Measurements from ENCODE around the gene KCTD16.

The KCTD16 gene

DNA sequence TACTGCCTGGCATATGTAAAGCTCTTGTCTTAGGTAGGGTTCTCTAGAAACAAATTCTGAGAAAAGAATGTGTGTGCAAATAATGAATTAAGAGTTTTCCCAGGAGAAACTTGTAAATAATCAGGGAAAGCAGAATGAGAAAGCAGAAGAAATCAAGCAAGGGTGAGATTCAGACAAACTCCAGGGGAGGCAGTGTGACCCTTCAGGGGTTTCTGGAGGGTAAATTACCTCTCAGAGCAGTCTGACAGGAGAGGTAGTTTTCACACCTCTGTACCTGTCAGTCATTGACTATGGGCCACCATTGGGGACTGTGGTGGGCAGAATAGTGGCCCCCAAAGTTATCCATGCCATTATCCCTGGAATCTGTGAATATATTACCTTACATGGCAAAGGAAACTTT lies 124.6 kb downstream of the KCTD16 start:
- no peak for DNase-seq

DNA sequence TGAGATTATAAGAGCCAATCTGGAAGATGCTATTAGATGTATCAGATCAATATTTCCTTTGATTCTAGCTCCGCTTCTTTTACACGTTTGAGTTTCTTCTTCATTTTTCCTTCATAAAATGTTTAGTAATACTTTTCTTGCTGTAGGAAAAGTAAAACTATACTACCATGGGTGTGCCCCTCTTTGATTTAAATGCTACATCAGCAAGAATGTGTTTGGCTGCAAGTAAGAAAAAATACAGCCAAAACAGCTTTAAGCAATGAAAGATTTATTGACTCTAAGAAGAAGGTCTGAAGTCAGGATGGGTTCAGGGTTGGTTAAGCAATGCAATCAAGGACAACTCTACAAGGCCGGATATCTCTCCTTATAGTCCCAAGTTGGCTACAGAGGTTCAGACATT lies 126.4 kb downstream of the KCTD16 start:
- no peak for DNase-seq

DNA sequence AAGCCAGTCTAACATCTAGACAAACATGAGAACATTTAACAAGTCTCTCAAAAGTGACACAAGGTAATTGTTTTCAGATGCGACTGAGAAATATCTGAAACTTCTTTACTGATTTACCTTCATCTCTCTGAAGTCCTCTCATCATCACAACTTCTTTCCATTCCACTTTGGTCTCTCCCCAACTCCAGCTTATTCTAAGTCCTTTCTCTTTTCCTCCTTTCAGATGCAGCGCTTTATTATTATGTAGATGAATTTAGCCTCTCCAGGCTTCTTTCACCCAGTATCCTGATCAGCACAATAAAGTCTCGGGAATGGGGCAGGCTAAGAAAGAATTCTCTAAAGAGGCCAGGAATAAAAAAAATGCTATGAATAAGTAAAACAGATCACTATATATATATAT lies 128.0 kb downstream of the KCTD16 start:
- DNase-seq = no peak

DNA sequence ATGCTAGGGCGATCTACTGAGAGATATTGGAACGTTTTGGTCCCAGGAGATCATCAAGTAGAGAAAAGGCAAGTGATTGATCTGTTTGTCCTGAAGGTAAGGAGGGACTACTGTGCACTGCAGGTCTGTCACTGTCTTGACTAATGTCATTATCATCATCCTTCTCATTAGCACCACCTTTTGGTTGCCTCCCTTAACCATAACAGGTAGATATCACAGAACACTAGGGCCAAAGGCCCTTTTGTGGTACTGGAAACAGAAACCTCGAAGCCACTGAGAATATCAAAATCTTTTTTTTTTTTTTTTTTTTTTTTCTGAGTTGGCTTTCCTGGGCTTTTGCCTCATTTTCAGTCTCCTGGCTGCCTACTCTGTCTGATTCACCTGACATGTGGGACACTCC lies 134.0 kb downstream of the KCTD16 start:
- DNase-seq = no peak

DNA sequence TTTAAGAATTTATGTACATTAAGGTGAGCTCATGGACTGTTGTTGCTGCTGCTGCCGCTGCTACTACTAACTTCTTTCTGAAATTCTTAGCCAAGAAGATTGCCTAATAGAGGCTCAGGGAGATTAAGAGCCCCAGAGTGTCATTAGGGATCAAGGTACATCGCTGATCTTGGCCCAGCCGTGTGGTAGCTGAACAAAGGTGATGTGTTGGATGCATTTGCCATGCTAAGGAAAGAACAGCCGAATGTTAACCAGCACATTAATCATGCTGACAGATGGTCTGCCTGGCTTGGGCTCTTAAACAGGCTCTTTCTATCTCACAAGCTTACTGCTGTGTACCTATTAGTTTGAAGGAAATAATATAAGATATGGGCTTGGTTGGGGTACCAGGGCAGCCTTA lies 137.1 kb downstream of the KCTD16 start:
- no peak for DNase-seq

DNA sequence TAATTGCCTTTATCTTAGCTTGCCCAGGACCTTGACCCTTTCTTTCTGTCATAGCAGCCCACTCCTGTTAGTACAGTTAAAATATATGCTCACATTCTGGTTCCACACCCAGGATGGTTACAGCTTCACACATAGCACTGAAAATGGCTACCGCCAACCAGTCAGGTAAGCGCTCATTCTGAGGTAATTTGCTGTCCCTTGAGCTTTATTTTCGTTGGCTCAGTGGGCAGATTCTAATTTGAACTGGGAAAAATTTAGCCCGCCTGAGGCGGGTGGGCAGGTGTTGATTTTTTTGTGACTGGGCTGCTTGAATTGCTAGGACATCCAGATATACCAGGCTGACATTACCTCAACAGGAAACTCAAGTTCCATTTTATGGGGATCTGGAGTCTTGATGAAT lies 137.5 kb downstream of the KCTD16 start:
- no peak for DNase-seq

DNA sequence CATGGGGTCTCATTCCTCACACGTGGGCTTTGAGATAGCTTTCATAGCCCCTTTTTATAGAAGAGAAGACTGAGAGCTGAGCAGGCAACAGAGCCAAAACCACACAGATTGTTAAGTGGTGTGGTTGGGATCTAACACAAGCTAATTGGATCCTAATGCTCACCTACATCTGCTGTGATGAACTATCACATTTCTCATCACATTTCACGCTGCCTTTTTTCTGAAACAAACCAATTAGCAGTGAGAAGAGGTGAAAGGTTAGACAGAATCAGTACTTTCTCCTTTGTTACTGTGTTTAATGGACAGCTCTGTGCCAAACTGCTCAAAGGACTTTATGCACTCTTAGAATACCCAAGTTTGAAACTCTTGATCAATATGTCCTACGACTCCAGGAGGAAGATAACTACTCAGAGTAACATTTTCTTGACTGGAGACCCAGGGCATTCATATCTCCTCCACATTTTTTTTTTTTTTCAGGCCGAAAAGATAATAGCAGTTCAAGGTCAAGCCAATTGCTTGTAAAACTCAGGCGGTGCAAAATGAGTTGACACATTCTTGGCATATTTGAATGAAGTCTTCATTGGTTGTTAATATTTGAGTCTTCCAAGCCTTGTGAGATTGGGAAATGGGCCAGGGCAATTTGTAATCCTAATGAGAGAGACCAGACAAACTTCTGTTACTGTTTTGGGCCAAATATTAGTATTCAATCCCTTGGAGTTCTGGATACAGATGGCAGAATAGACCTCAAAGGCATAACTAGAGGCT lies 138.4 kb downstream of the KCTD16 start:
- no peak for DNase-seq

DNA sequence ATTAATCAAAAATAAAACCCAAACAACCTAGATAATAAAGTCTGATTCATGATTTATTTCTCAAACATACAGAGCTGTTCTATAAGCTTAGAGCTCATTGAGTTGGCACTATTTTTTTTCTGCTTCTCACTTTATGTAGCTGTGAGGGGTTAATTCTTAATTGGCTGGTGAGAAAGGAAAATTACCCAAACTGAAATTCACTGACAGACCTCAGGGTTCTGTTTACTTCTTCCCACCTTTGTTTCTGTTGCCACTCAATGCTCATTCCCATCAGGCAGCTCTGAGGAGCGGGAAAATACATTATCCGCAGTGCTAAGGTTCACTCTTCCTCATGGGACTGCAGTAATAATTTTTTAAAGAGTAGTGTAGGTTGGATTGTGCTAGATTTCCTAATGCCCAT lies 139.9 kb downstream of the KCTD16 start:
- no peak for DNase-seq

DNA sequence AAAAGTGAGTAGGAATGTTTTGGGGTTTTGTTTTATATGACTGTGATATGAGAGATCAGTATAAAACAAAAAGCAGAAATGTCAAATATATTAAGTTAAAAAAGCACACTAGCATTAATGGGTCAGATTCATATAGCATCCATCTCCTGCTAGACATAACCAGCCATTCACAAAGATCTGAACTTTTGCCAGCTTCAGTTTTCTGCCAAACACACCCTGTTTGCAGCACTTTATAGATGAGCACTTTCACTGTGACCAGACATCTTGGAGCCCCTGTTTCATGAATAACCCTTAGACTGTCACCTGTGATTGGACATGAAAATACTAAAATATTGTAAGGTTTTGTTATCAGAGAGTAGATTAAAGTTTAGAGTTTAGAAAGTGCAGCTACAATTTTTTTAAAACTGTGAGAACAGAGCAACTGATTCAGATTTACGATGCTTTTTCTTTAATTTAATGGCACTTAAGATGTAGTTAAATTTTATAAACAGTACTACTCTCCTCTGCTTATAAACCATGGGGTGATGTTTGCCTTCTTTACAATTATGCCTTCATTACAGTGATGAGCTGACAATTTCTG lies 142.6 kb downstream of the KCTD16 start:
- DNase-seq = no peak

DNA sequence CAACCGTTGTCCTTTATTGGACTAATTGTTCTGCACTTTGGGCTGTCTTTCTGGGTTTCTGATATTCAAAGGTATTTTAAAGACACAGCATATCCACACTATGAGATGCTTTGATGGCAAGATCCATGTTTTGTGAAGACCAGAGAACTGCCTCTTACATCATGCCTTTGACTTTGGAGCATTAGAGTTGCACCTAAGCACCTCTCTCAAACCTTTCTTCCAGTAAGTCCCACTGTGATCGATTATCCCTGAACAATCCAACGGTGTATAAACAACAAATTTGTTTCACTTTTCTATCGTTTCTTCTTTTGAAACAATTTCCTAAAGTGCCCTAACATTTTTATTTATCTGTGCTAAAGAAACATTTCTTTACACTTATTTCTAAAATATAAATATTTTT lies 144.4 kb downstream of the KCTD16 start:
- no peak for DNase-seq

DNA sequence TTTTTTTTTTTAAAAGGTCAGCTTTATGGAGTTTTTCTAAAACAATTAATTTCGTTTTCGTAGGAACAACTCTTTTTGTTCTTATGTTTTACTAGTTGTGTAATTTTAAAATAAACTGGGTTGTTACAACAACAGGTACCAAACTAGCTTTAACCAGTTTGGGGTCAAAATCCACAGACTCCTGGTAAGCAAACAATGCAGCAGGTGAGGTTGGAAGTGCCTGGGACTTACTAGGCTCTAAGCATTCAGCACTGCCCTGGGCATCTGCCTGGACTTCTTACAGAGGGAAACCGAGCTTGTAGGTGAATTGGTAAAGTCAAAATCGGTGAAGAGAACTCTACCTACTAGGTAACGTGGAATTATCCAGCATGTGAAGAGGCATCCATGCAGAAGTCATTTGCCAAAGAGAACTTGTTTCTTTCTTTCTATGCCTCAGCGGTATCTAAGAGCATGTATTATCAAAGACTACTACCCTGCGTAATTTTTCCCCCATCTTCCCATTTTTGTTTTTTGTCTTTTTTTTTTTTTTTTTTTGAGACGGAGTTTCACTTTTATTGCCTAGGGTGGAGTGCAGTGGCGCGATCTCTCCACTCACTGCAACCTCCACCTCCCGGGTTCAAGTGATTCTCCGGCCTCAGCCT lies 145.4 kb downstream of the KCTD16 start:
- no peak for DNase-seq

DNA sequence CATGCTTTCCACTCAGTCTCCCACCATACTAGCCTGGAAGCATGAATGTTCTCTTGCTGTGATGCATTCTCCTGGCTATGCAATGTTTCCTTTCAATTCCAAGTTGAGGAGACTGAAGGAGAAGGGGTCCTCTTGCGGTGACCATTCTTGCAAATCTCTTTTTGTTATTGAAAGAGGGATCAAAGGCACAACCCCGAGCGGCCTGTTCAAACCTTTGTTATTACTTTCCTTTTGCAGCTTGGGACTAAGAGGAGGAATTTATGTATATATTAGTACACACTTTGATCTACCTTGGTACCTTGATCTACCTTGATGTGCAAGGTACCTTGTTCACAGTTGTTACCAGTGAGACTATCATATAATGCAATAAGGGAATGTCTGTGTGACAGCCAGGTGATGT lies 147.3 kb downstream of the KCTD16 start:
- no peak for DNase-seq

DNA sequence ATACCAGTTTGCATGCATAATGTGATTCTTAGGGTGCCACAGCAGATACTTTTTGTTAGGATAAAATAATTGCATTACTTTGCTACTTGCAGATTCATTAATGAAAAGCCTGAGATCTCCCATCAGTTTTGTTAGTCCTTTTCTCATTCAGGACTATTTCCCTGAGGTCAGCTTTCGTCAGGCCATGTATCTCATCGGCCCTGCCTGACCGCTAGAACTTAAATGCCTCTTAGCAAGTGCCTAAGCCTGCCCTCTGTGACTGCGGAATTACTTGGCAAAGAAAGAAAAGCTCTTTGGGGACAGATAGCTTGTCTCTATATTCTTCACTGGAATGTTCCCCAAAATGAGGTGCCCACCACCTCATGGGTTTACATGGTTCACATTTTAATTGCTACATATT lies 147.8 kb downstream of the KCTD16 start:
- DNase-seq = no peak

DNA sequence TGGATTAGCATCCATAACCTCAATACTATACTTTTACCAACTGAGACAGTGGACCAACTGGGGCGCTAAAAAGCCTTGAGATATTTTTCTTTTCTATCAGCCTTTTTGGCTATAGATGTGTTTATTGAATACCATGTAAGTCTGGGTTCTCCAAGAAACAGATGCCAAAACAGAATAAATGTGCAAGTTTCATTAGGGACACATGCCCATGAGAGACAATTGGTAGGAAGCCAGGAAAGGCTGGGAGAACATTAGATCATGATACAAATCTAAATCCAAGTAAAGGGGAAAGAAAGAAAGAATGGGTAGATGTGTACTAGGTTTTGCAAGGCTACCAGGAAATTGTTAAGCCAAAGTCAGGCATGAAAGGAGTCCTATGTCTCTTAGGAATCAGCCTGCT lies 152.5 kb downstream of the KCTD16 start:
- DNase-seq = no peak

DNA sequence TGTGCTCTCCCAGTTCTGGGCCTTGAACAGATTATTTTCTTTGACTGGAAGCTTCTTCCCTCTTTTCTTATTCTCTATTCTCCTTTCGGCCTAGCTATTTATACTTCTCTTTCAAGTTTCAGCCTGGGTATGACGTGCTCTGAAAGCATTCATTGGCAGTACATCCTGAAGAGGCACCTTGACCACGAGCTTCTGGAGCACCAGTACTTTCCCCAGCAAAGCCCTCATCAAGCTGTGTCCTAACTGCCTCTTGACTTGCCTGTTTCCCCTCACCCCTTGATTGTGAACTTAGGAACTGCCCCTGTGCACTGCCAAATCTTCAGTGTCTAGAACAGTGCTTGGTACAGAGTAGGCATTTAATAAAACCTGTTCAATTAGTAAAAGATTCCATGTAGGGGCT lies 154.9 kb downstream of the KCTD16 start:
- no peak for DNase-seq

DNA sequence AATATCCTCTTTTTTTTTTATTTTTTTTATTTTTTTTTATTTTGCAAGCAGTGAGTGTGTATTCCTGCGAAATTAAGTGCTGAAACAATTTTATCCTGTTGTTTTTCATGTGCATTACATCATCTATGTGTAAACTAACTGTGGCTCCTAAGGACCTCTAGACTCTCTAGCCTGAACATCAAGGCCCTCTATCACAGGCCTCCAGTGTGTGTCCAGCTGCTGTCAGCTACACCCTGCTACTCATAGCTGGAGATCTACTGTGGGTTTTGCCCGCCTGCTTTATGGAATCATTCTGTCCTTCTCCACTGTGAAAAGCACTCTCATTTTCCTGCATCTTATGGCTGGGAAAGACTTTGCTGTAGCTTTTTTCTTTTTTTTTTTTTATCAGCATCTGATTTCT lies 157.8 kb downstream of the KCTD16 start:
- DNase-seq = no peak

DNA sequence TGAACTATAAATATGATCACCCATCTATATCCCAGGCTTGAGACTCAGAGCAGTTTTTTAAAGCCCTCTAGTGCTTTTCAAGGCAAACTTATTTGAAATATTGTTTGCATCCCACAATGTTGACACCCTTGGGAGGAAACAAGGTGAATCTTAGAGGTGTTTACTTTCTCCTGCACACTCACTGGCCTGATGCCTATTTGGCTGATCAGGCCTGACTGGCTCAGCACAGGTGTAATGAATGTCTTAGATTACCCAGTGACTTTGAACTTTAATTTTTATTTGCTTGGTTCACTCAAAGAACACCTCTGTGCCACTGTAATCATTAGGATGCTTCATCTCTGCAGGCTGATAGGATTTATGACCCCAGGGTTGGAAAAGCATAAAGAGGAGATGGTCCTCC lies 158.3 kb downstream of the KCTD16 start:
- DNase-seq = no peak

DNA sequence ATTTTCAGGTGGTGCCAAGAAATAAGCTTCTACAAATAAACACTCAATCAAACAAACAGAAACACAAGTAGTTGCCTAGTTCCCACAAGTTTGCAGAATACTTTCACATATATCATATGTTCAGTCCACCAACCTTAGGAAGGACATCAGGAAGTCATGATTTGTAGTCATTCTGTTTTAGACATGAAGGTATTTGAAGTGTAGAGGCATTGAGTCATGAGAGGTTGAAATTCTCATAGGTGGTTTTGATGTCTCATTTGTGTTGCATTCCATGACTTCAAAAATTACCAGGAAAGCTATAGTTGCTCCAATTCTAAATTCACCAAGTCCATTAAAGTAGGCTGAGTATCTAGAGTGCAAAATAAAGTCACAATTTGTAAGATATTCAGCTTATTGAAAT lies 159.0 kb downstream of the KCTD16 start:
- DNase-seq = no peak

DNA sequence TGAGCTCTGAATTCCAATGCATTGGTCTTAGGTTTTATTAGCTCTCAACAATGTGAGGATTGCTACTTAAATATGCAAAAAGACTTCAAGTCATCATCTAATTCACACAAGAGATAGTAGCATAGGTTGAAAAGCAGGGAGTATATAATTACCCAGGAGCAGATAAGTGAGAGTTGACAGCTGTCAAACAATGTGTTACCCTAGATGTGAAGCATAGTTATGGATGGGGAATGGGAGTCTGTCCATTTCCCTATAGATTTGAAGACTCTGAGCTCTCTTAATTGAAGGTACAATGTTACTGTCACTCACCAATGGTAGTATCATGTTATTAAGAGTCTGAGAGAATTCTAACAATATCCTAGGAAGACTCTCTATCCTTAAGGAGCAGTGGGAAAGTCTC lies 160.7 kb downstream of the KCTD16 start:
- no peak for DNase-seq

DNA sequence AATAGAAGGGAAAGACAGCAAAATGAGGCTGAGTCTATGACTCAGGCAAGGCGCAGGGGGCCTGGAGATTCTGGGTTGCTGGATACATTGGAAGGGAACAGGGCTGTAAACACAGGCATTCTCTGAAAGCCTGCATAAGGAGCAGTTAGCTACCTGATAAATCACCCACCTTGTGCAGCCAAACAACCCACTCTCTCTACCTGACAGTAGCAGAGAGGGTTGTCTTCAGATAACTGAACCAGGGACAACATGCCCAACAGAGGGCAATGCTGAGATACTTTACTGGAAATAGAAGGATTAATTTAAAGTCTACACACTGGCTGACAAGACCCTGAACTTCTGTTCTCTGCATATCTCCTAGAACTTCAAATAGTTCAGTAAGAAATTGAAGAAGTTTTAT lies 161.6 kb downstream of the KCTD16 start:
- DNase-seq = no peak

DNA sequence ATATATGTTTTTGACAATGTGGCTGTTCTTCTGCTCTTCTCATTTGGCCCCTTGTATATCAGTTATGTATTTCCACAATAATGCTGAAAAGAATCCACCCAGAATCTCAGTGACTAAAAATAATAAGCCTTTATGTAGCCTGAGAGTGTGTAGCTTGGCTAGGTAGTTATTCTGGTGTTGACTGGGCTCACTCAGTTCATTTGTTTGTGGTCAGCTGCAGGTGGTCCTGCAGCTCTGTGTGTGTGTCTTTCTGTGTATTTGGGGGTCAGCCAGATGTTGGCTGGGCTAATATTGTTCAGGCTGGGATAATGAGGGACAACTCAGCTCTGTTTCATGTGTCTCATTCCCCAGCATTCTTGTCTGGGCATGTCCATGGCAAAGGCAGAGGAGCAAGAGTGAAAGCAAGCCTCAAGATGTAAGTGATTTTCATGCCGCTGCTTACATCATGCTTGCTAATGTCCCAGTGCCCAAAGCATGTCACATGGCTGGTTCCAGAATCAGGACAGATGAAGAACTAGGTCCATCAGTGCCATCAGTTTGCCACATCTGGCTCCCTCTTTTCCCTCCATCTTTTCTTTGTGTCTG lies 162.8 kb downstream of the KCTD16 start:
- DNase-seq = no peak

DNA sequence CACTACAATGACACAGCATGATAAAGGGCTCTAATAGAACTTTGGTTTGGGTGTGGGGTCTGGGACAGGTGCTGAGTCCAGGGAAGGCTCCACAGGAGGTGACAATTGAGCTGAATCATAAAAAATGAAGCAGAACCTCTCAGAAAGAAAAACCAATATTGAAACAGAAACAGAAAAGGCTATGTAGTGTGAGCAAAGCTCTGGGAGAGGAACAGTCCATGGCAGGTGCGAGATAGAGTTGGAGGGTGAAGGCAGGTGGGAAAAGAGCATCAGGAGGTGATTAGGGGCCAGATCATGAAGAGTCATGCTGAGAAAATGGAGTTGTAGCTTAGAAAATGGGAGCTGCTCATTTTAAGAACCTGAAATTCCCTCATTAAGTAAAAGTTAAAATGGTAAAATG lies 164.9 kb downstream of the KCTD16 start:
- DNase-seq = no peak

DNA sequence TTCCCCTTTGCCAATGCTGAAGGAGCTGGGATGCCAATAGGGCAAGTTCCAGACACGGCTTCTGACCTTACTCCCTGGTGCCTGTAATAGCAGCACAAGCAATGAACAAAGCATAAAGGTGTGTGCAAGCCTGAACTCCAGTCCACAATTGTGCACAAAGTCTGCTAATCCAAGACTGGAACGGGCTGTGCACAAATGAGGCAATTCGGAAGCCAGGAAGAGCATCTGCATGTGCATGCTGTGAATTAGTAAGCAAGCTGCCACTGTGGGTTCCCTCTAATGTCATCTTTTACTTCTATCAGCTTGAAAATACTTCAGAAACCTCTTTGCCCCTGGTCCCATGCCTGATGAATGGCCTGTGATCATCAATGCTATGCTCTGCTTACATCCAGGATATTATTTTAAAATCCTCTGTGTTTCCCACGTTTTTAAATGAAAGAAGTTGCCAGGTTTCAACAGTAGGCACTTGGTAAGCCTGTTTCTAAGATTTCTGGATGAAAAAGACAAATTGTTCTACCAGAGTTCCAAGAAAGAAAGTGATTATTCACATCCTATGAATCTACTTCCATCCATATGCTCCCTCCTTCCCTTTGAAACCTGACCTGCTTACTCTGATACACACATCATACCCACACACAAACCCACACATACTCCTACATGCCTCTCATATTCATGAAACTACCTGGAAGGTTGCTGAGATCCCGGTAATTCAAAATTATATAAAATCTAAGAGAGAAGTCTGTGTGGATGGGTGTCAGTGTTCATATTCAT lies 165.7 kb downstream of the KCTD16 start:
- no peak for DNase-seq

DNA sequence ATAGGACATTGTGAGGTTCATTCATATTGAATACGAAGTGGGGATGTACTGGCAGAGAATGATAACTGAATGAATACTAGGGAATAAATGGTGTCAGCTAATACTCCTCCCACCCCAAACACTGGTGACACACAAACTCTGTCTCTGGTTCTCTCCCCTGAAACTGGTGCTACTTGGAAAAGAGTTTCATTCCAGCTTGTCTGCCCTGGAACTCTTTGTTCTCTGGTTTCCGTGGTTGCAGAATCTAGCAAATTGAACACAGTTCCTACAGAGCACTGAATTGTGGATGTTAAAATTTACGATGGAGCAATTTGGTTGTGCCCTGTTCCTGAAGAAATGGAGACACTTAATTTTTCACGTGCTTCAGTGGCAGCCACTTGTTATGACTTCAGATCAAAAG lies 181.7 kb downstream of the KCTD16 start:
- DNase-seq = no peak
